Natural killer cell (primary cell): ENCODE results near the gene ZRSR2. TPM values are rescaled to one million over a fixed set of nuclear protein-coding genes. Genes with fewer than 3 reads are reported as not detected.

Experiments
- ATAC-seq, 3 donors: fragments of 150-1000 bp in 2 of 3; fragments of 200-7000 bp in 1 of 3; cut with Tn5 transposase; 1 replicate in 1 of 3; 2 replicates in 2 of 3; pipeline ENCODE4 v1.10.0; 2021; ENCODE audit warnings: mild to moderate bottlenecking in 2 of 3, moderate library complexity in 2 of 3
- DNase-seq, 2 donors: peaks; one replicate each; pipeline versions ENCODE4 v3.0.0 to v3.0.0-alpha.2; 2013 to 2021; ENCODE audit warnings: mixed read lengths in 1 of 2
- H3K27ac ChIP-seq: one replicate; pipeline ENCODE4 v1.5.1; 2013; ENCODE audit warnings: mild to moderate bottlenecking, low read length
- H3K27me3 ChIP-seq: one replicate; pipeline ENCODE4 v1.6.1; 2013; ENCODE audit warnings: low read length; ENCODE audit not compliant: control insufficient read depth, insufficient read depth
- H3K36me3 ChIP-seq: one replicate; pipeline ENCODE4 v1.6.1; 2013; ENCODE audit warnings: low read length; ENCODE audit not compliant: control insufficient read depth, insufficient read depth
- H3K4me1 ChIP-seq: one replicate; pipeline ENCODE4 v1.6.1; 2013; ENCODE audit warnings: low read length; ENCODE audit not compliant: control insufficient read depth, insufficient read depth
- H3K4me3 ChIP-seq: one replicate; pipeline ENCODE4 v1.5.1; 2013; ENCODE audit warnings: low read length
- H3K9me3 ChIP-seq: one replicate; pipeline ENCODE4 v1.6.1; 2013; ENCODE audit warnings: low read length; ENCODE audit not compliant: control insufficient read depth, insufficient read depth
- H3K27ac Mint-ChIP-seq, 2 donors: one replicate each; pipeline ENCODE4 v1.8.0; 2022; ENCODE audit warnings: mild to moderate bottlenecking in 2 of 2, mixed read lengths in 2 of 2, moderate library complexity in 1 of 2
- H3K27me3 Mint-ChIP-seq, 2 donors: one replicate each; pipeline ENCODE4 v1.8.0; 2022; ENCODE audit warnings: low read depth in 2 of 2, mixed read lengths in 2 of 2
- H3K36me3 Mint-ChIP-seq: one replicate; pipeline ENCODE4 v1.8.0; 2022; ENCODE audit warnings: mixed read lengths
- H3K4me1 Mint-ChIP-seq, 2 donors: one replicate each; pipeline ENCODE4 v1.8.0; 2022; ENCODE audit warnings: mixed read lengths in 2 of 2
- H3K4me3 Mint-ChIP-seq: one replicate; pipeline ENCODE4 v1.8.0; 2022; ENCODE audit warnings: mild to moderate bottlenecking, moderate library complexity, mixed read lengths
- H3K9me3 Mint-ChIP-seq, 2 donors: one replicate each; pipeline ENCODE4 v1.8.0; 2022; ENCODE audit warnings: mixed read lengths in 2 of 2
- WGBS: methylation state at CpG from one replicate; pipeline ENCODE4 v1.1.7; 2013; ENCODE audit warnings: missing lambda C conversion rate; ENCODE audit not compliant: insufficient coverage; 5-methylcytosine and 5-hydroxymethylcytosine counted together
- intact Hi-C: fragments of 100-400 bp; cut with micrococcal nuclease; formaldehyde crosslinking; loops from one replicate; pipeline ENCODE4 v1.14.2; 2022
- total RNA-seq, 4 donors: library from RNA; stranded (reverse); fragments of 120-200 nt in 1 of 4; gene quantifications; one replicate each; pipeline versions ENCODE4 v1.2.3 to v1.2.4, GENCODE V29; 2013 to 2022
- TF ChIP-seq, protein P1 (sequence below): fragments of 200-600 bp; IDR thresholded peaks from one replicate; pipeline ENCODE4 v1.8.0; 2022; ENCODE audit warnings: antibody characterized with exemption

The ZRSR2 gene
- total RNA-seq, 3 donors from 2014 or later (not counting 1 experiment from before 2014, with no cell fraction given): 21.7 to 44.2 (median 28.2) TPM

GRCh38 chrX:15781961-15782699 lies 8.2 kb upstream of the ZRSR2 start:
- Mint-ChIP-seq H3K9me3 (no peaks in the 10 kb centered on the region), H3K27ac (peak overlapping the region; percentile 92 to 94), H3K27me3 (no peaks in the 10 kb centered on the region), H3K4me1 (peaks cover 5 to 6% of the 10 kb centered on the region in 2 donors), H3K4me3 (peak overlapping the region; percentile 89), H3K36me3 (peaks cover 24% of the 10 kb centered on the region)
- DNase-seq: peak in 1 of 2 donors; percentile 48
- Histone ChIP-seq H3K9me3 (no peaks in the 10 kb centered on the region), H3K27me3 (no peaks in the 10 kb centered on the region), H3K4me1 (peaks cover 9% of the 10 kb centered on the region), H3K36me3 (peaks cover 27% of the 10 kb centered on the region), H3K27ac (peak overlapping the region; percentile 95), H3K4me3 (peak overlapping the region; percentile 27)
- WGBS: 40% methylated on average over 1 of the region's 13 CpGs
- TF ChIP-seq, protein P1, sequence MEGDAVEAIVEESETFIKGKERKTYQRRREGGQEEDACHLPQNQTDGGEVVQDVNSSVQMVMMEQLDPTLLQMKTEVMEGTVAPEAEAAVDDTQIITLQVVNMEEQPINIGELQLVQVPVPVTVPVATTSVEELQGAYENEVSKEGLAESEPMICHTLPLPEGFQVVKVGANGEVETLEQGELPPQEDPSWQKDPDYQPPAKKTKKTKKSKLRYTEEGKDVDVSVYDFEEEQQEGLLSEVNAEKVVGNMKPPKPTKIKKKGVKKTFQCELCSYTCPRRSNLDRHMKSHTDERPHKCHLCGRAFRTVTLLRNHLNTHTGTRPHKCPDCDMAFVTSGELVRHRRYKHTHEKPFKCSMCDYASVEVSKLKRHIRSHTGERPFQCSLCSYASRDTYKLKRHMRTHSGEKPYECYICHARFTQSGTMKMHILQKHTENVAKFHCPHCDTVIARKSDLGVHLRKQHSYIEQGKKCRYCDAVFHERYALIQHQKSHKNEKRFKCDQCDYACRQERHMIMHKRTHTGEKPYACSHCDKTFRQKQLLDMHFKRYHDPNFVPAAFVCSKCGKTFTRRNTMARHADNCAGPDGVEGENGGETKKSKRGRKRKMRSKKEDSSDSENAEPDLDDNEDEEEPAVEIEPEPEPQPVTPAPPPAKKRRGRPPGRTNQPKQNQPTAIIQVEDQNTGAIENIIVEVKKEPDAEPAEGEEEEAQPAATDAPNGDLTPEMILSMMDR: no peak
- ATAC-seq: peak; percentile 47 to 82 (median 64)
- intact Hi-C loops: loop anchor here (5.0 kb wide), 1 partner anchor 35 kb away; no protein-coding TSS in a partner anchor

- H3K9me3 Mint-ChIP-seq: no peaks in the 10 kb centered on the region
- no peaks in the 10 kb centered on the region for H3K27me3 Mint-ChIP-seq
Observed at GRCh38 chrX:15785176-15785750, 5.0 kb upstream of the ZRSR2 start.

GRCh38 chrX:15786915-15787314 lies 3.4 kb upstream of the ZRSR2 start:
- DNase-seq (no peak), ATAC-seq (no peak)
- no peak overlapping the region for H3K4me3 ChIP-seq
- 100% methylated on average over 2 of the region's 3 CpGs for WGBS
- H3K27me3 ChIP-seq: no peaks in the 10 kb centered on the region
- H3K27ac ChIP-seq: no peak overlapping the region
- no peaks in the 10 kb centered on the region for H3K27me3 Mint-ChIP-seq
- TF ChIP-seq, protein P1: no peak
- H3K4me1 ChIP-seq: peaks cover 18% of the 10 kb centered on the region
- intact Hi-C loops: no loop called here
- no peaks in the 10 kb centered on the region for H3K9me3 Mint-ChIP-seq
- H3K27ac Mint-ChIP-seq: peak overlapping the region in 1 of 2 donors; percentile 32
- H3K4me1 Mint-ChIP-seq: peaks cover 5% of the 10 kb centered on the region in 2 donors
- no peaks in the 10 kb centered on the region for H3K9me3 ChIP-seq
- peaks cover 18% of the 10 kb centered on the region for H3K36me3 Mint-ChIP-seq
- H3K36me3 ChIP-seq: peaks cover 10% of the 10 kb centered on the region
- no peak overlapping the region for H3K4me3 Mint-ChIP-seq

More at GRCh38 chrX:15785176-15785750, 5.0 kb upstream of the ZRSR2 start:
- intact Hi-C loops: no loop called here
- Histone ChIP-seq H3K4me3 (no peak overlapping the region), H3K27ac (no peak overlapping the region), H3K27me3 (no peaks in the 10 kb centered on the region), H3K9me3 (no peaks in the 10 kb centered on the region), H3K36me3 (peaks cover 13% of the 10 kb centered on the region), H3K4me1 (peaks cover 15% of the 10 kb centered on the region)
- H3K4me3 Mint-ChIP-seq: no peak overlapping the region
- 88% methylated on average over 2 of the region's 3 CpGs for WGBS
- peaks cover 18% of the 10 kb centered on the region for H3K36me3 Mint-ChIP-seq
- DNase-seq (no peak), ATAC-seq (no peak)
- peaks cover 5 to 6% of the 10 kb centered on the region in 2 donors for H3K4me1 Mint-ChIP-seq
- H3K27ac Mint-ChIP-seq: no peak overlapping the region
- TF ChIP-seq, protein P1: no peak
